HepG2 (cell line): ENCODE data around the gene METAP1D. TPM values are rescaled to one million over a fixed set of nuclear protein-coding genes. Genes with fewer than 3 reads are reported as not detected.
A peak's percentile ranks its signal among the peaks of the same experiment; 100 is the strongest.

Source experiments
- CHCHD3 ChIP-seq: sonication (generic); formaldehyde crosslinking; IDR thresholded peaks from 2 replicates; pipeline ENCODE4 v1.8.0; 2022; ENCODE audit warnings: mild to moderate bottlenecking, missing genetic modification reagents, moderate library complexity
- CHD2 ChIP-seq: IDR thresholded peaks from 2 replicates; pipeline ENCODE4 v1.6.1; 2011; ENCODE audit warnings: low read depth, low read length, improper control_type of control experiment
- DZIP1 ChIP-seq: sonication (generic); formaldehyde crosslinking; IDR thresholded peaks from 2 replicates; pipeline ENCODE4 v1.5.0; 2020; ENCODE audit warnings: mild to moderate bottlenecking, missing genetic modification reagents
- KAT2B ChIP-seq: fragments of 150-350 bp; IDR thresholded peaks from 2 replicates; pipeline ENCODE4 v1.6.1; 2014; ENCODE audit warnings: low read depth, low read length, borderline replicate concordance
- NCOA5 ChIP-seq: sonication (generic); formaldehyde crosslinking; IDR thresholded peaks from 2 replicates; pipeline ENCODE4 v1.4.0; 2020; ENCODE audit warnings: missing genetic modification reagents
- POLR2AphosphoS2 ChIP-seq: IDR thresholded peaks from 2 replicates; pipeline ENCODE4 v1.6.1; 2011; ENCODE audit warnings: low read depth, low read length, improper control_type of control experiment
- SATB2 ChIP-seq: sonication (generic); formaldehyde crosslinking; IDR thresholded peaks from 2 replicates; pipeline ENCODE4 v1.5.0; 2020; ENCODE audit warnings: missing genetic modification reagents
- TCF7 ChIP-seq: sonication (generic); IDR thresholded peaks from 2 replicates; pipeline ENCODE4 v1.6.1; 2016; ENCODE audit warnings: antibody characterized with exemption, low read depth
- ZNF12 ChIP-seq: sonication (generic); formaldehyde crosslinking; IDR thresholded peaks from 2 replicates; pipeline ENCODE4 v1.5.0; 2020; ENCODE audit warnings: missing genetic modification reagents
- ZNF276 ChIP-seq: sonication (generic); formaldehyde crosslinking; IDR thresholded peaks from 2 replicates; pipeline ENCODE4 v1.4.0; 2020; ENCODE audit warnings: mild to moderate bottlenecking, low read depth, missing genetic modification reagents
- ZNF496 ChIP-seq: sonication (generic); formaldehyde crosslinking; IDR thresholded peaks from 2 replicates; pipeline ENCODE4 v1.8.1; 2023; ENCODE audit warnings: mild to moderate bottlenecking, moderate library complexity, missing genetic modification reagents; ENCODE audit not compliant: insufficient replicate concordance
- ZNF552 ChIP-seq: sonication (generic); formaldehyde crosslinking; IDR thresholded peaks from 2 replicates; pipeline ENCODE4 v1.9.0; 2022; ENCODE audit warnings: missing genetic modification reagents, mild to moderate bottlenecking, borderline replicate concordance
- ZNF703 ChIP-seq: sonication (generic); formaldehyde crosslinking; IDR thresholded peaks from 2 replicates; pipeline ENCODE4 v1.5.1; 2020; ENCODE audit warnings: missing genetic modification reagents, mild to moderate bottlenecking, moderate library complexity, borderline replicate concordance
- ZSCAN12 ChIP-seq: sonication (generic); formaldehyde crosslinking; IDR thresholded peaks from 2 replicates; pipeline ENCODE4 v1.9.0; 2021; ENCODE audit warnings: mild to moderate bottlenecking, missing genetic modification reagents
- ZSCAN30 ChIP-seq: sonication (generic); formaldehyde crosslinking; IDR thresholded peaks from 2 replicates; pipeline ENCODE4 v1.5.0; 2020; ENCODE audit warnings: mild to moderate bottlenecking, missing genetic modification reagents
- polyA plus RNA-seq, 8 experiments: library from polyadenylated mRNA; depleted of rRNA in 3 of 8; stranded (reverse) in 7 of 8; unstranded in 1 of 8; fragments of >200 nt; fragmentation: Illumina TruSeq in 4 of 8; extraction: Trizol in 4 of 8; gene quantifications; 2 replicates each; pipeline versions ENCODE4 v1.2.1 to v1.2.3, GENCODE V29; 2011 to 2016; ENCODE audit warnings: low read depth in 4 of 8, missing spikeins in 1 of 8, mixed read lengths in 1 of 8; ENCODE audit not compliant: insufficient read depth in 1 of 8
- total RNA-seq, 5 experiments: library from RNA; depleted of rRNA; stranded (reverse); fragments of >200 nt; fragmentation: Illumina TruSeq; extraction: Trizol; gene quantifications; 2 replicates each; pipeline ENCODE4 v1.2.3, GENCODE V29; 2016; ENCODE audit warnings: low read depth in 1 of 5
- TF ChIP-seq, protein P1 (sequence below): sonication (generic); formaldehyde crosslinking; conservative IDR thresholded peaks from 2 replicates; pipeline ENCODE4 v1.4.0; 2020; ENCODE audit warnings: mild to moderate bottlenecking, missing genetic modification reagents, moderate library complexity
- TF ChIP-seq, protein P2 (sequence below): sonication (generic); formaldehyde crosslinking; IDR thresholded peaks from 2 replicates; pipeline ENCODE4 v1.4.0; 2020; ENCODE audit warnings: missing genetic modification reagents

The METAP1D gene
- total and polyA plus RNA-seq, 2 of the 13 experiments (the other 11 are each of a cell fraction or from before 2014, with no cell fraction given), result 14.7 to 21.6 TPM

GRCh38 chr2:172102391-172103359, 102.9 kb downstream of the METAP1D start, which contains the start of gene DLX2 (continued):
- TF ChIP-seq, protein P1, sequence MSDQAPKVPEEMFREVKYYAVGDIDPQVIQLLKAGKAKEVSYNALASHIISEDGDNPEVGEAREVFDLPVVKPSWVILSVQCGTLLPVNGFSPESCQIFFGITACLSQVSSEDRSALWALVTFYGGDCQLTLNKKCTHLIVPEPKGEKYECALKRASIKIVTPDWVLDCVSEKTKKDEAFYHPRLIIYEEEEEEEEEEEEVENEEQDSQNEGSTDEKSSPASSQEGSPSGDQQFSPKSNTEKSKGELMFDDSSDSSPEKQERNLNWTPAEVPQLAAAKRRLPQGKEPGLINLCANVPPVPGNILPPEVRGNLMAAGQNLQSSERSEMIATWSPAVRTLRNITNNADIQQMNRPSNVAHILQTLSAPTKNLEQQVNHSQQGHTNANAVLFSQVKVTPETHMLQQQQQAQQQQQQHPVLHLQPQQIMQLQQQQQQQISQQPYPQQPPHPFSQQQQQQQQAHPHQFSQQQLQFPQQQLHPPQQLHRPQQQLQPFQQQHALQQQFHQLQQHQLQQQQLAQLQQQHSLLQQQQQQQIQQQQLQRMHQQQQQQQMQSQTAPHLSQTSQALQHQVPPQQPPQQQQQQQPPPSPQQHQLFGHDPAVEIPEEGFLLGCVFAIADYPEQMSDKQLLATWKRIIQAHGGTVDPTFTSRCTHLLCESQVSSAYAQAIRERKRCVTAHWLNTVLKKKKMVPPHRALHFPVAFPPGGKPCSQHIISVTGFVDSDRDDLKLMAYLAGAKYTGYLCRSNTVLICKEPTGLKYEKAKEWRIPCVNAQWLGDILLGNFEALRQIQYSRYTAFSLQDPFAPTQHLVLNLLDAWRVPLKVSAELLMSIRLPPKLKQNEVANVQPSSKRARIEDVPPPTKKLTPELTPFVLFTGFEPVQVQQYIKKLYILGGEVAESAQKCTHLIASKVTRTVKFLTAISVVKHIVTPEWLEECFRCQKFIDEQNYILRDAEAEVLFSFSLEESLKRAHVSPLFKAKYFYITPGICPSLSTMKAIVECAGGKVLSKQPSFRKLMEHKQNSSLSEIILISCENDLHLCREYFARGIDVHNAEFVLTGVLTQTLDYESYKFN, result no peak
- TF ChIP-seq ZSCAN12 (CRISPR knock-in tag) (peak; percentile 97), SATB2 (peak; percentile 97), POLR2AphosphoS2 (no peak), CHCHD3 (CRISPR knock-in tag) (peak; percentile 88), CHD2 (no peak), ZNF552 (peak; percentile 87; the same call in 1 of the 2 replicates), TCF7 (no peak), ZNF496 (CRISPR knock-in tag) (no peak), NCOA5 (CRISPR knock-in tag) (no peak), ZNF12 (0 out of 2 replicates have a peak, but pooled peaks have one; percentile 33), DZIP1 (CRISPR knock-in tag) (no peak; the same call in 1 of the 2 replicates), KAT2B (no peak), ZNF703 (CRISPR knock-in tag) (no peak), ZSCAN30 (CRISPR knock-in tag) (no peak), ZNF276 (CRISPR knock-in tag) (no peak)
- TF ChIP-seq, protein P2, sequence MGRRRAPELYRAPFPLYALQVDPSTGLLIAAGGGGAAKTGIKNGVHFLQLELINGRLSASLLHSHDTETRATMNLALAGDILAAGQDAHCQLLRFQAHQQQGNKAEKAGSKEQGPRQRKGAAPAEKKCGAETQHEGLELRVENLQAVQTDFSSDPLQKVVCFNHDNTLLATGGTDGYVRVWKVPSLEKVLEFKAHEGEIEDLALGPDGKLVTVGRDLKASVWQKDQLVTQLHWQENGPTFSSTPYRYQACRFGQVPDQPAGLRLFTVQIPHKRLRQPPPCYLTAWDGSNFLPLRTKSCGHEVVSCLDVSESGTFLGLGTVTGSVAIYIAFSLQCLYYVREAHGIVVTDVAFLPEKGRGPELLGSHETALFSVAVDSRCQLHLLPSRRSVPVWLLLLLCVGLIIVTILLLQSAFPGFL (CRISPR knock-in tag), result peak; percentile 92; the same call in 1 of the 2 replicates
